GM23248 (cell line): ENCODE results near the gene CHCT1.

ENCODE experiments used
- EZH2 ChIP-seq: fragments of 200-600 bp; sonication (generic); IDR thresholded peaks from 2 replicates; pipeline ENCODE4 v1.6.1; 2018; ENCODE audit warnings: antibody characterized with exemption, mild to moderate bottlenecking; ENCODE audit not compliant: insufficient read depth, poor library complexity, severe bottlenecking
- EZH2phosphoT487 ChIP-seq: fragments of 200-600 bp; sonication (generic); IDR thresholded peaks from 2 replicates; pipeline ENCODE4 v1.6.1; 2018; ENCODE audit warnings: antibody characterized with exemption, moderate library complexity, mild to moderate bottlenecking, low read depth; ENCODE audit not compliant: insufficient read depth

DNA sequence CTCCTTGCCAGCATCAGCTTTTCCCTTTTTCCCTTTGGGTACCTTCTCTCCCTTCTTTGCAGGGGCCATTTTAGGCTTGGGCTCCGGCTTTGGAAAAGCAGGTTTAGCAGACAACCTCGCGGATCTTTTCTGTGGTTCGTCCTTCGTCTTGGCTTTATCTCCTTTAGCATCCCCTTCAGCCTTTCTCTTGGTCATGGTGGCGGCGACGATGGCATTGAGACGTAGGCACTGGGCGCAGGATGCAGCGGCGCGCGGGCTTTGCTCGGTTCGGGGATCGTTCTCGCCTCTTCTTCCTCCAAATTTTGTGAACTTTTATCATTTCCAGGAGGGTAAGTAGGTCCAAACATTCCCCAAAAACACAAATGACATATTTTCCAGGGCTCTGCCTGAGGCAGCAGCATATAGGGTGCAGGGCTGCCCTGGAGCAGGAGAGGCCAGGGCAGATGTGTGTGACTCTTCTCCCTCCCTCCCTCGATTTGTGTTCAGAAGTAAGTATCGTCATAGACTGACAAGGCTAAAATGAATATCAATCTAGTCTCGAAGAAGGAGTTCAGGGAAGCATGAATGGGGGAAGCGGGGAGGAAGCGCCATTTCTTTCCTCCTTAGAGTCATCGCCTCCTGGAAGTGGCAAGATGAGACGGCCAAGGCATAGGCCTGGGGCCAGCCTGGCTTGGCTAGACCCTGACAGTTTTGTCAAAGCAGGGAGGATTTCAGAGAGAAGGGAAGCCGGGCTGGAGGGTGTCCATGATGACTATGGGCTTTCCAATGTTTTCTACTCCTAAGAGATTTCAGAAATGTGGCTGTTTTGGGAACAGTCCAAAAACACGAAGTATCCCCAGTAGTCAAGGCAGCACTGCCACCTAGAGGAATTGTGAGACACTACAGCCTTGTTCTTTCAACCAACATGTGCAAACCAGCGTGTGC, 13.2 kb downstream of the CHCT1 start:
- TF ChIP-seq EZH2 (no peak), EZH2phosphoT487 (no peak)
